Cerebellar cortex (tissue), 1 donor: ENCODE results near the gene PPARGC1A.

Experiments used
- DNase-seq: peaks from one replicate; pipeline ENCODE4 v3.0.0-alpha.2; 2015; ENCODE audit warnings: low spot score

PPARGC1A gene

GRCh38 chr4:23911675-23912455, 22.0 kb upstream of the PPARGC1A start:
- DNase-seq: no peak

- DNase-seq: no peak
These were observed 19.8 kb upstream of the PPARGC1A start for GRCh38 chr4:23909671-23910070.

- no peak for DNase-seq
These were observed 17.0 kb upstream of the PPARGC1A start for GRCh38 chr4:23906839-23907238.

DNA sequence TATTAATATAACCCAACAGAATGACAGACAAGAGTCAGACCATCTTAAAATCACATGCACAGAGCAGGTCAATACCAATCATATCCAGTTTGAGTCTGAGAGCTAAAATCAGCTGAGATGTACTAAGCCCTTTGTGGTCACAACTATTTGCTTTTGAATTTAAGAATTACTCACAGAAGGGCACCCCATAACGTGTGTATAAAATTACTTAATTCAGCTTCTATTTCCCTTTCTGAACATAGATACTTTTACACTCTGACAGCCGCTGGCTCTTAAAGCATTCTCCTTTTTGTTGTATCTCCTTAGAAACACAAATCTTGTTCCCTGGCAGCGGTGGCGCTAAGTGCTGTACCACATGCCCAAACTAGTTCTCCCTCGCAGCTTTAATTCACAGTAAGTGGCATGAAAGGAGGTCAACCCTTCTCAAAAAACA, 14.8 kb upstream of the PPARGC1A start:
- peak; percentile 19 for DNase-seq

DNA sequence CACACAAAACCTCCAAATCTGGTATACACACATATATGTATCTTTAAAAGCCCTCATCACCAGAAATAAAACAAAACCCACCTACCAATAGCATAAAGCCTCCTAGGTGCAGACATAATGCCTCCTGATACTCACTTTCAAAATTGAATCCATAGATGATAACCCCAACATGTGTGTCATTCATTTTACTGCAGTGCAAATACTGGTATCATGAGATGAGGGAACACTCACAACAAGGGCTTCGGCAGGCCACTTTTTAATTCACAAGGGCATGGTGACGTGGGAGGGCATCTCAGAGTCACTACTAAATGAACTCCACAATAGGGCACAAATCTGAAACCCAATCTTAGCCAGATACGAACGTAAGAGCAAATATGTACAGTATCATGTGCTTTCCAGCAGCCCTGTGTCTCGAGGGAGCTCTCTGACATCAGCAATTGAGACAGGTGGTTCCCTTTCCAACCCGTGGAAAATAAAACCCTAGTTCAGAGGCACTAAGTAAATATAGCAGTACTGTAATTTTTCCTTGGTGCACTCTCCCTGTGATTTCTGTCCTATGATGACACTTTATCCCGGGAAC, 14.1 kb upstream of the PPARGC1A start:
- DNase-seq: peak; percentile 20

DNA sequence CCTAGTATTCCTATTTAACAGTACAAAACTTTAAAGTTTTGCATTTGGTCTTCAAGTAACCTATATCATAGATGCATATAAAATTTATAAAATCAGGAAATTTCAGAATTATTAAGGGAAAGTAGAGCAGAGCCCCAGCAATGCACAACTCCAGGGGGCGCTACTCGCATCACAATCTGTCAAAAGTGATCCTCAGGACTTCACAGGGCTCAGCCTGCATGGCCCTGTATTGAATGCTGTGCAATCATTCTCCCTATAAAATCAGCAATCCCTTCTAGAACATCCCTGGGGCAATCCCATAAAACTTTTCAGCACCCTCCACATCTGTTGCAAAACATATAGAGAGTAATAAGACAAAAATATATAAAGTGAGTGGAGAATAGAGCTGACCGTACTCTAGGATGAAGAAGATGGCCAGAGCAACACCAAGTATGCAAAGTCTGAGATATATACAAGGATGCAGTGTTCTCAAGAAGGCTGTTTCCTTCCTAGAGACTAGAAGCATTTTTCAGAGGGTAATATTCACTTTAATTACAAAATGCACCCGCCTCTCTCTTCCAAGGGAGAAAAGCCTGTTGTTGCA, 12.5 kb upstream of the PPARGC1A start:
- no peak for DNase-seq

DNA sequence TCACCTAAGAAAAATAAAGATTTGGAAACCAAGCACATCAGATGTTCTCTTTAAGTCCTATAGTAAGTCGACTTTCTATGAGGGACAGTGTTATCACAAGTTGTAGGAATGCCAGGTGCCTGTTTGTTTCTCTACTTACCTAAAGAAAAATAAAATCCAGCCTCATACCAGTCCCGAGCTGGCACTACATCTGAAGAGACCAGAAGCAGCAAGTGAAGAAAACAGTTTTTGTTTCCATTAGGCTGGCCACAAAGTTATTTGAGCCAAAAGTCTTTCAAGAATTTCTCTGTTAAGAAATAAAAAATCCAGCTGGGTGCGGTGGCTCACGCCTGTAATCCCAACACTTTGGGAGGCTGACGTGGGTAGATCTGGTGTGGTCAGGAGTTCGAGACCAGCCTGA, 10.8 kb upstream of the PPARGC1A start:
- no peak for DNase-seq

- no peak for DNase-seq
These were observed 9.7 kb upstream of the PPARGC1A start for GRCh38 chr4:23899565-23899964.

DNA sequence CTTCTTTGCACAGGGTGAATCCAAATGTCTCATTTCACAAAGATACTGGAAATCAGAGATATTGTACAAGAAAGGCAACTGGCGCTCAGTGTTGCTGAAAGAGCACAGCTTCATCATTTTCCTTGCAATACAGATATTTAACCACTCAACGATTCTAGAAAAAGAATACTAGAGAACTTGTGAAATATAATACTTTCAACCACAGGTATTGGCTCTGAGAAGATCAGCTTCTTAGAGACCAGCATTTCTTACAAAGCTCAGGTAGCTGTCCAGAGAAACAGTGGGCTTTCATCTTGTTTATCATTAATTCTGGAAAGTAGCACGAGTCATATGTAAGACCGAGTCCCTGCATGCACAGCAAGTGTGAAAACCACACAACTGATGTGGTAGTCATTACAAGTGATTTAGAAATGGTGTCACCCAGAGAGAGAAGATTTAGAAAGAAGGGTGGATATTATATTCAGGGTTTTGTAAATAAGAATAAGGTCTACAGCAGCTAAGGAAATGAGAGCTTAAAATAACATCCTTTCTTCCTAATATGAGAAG, 7.8 kb upstream of the PPARGC1A start:
- no peak for DNase-seq

- no peak for DNase-seq
These were observed 4.2 kb upstream of the PPARGC1A start for GRCh38 chr4:23894021-23894420.

DNA sequence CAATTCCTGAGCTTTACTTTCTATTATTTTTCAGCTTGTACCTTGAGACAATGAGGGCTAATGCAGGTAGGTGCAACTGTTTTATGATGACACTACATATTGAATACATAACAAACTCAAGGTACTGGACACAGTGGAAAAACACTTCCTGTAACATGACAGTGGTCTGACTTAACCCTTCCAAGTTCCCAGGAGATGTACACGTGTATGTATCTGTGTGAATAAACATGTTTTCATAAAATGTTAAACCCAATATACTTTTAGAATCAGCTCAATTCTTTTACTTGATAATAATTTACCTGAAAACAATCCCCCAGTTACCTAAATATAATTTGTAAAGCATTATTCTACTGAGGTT, 1.2 kb upstream of the PPARGC1A start:
- DNase-seq: no peak

DNA sequence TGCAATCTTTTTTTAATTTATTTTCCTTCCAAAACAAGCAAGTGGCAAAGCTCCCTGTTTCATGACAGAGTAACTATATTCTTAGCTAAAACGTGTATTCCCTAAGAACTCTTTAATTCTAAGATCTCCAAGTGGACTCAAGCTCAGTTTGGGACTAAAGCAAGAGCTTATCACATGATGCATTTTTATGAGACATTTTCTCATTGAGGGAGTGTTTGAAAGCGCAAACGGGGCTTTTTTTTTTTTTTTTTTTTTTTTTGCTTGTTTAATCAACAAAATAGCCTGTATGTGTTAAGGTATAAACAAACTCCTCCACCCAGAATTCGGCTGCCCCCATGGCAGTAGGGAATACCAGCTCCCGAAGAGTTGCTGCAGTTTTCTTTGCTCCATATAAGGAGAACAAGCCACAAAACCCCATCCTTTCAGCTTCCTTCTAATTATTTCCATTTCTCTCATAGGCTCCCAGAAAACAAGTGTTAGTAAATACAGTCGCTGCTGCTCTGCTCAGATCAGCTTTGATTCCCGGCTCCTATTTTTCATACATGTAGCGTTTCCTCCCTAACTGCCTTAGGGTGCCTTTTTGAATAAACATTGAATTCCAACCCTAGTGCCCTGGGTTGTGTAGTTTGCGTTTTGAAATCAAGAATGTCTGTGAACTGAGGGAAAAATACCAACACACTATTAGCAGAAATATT, 669 bp upstream of the PPARGC1A start:
- peak; percentile 58 for DNase-seq

DNA sequence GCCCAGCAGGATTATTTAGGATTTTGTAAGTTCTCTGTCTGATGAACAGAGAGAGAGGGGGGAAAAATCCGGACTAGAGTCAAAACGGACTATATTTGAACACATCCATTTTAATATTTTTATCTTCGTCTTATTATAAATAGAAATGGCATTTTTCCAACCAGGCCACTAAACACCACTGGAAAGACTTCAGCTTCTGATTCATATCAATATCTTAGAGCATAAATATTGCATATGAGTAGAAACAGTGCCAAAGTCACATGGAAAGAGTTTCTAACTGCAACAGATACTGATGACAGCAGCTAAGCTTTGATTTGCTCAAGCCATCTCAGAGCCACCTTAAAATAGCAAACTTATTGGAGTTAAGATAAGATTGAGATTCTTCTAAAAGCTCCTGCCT, 456 bp downstream of the PPARGC1A start:
- DNase-seq: no peak

DNA sequence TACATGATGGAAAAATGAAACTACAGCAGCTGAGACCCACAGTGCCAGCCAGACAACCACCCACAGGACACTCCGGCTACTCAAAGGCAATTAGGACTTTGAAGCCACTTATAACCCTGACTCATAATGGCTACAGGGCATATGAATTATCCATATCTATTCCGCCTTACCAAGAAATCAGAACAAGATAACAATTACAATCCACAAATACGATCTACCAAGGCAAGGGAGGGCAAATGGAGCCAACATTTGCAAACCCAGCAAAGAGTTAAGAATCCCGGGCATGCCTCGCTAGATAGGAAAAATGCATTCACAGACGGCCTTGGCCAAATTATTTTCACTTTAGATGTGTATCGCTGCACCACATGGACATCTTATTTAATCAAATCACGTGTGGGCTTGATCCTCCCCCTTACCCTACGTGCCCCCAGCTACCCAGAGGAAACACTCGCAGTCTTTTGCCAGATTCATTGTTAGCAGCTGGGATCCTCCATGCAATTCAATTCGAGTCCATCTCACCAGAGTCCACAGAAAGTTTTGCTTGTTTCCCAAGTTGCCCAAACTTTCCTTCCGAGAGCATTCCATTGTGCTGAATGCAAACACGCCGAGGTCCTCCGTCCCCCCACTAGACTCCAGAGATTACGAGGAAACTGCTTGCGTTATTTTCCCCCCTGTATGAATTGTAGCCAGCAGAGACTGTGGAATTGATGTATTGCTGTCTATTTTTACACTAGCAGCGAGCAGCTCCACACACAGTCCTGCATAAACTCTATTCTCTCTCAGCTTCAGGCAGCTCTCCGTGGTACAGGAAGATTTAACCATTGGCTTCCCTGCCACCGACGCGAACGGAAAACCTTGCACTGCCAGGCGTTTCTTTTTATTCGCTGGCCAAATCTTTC, 1.2 kb downstream of the PPARGC1A start:
- peak; percentile 60 for DNase-seq

DNA sequence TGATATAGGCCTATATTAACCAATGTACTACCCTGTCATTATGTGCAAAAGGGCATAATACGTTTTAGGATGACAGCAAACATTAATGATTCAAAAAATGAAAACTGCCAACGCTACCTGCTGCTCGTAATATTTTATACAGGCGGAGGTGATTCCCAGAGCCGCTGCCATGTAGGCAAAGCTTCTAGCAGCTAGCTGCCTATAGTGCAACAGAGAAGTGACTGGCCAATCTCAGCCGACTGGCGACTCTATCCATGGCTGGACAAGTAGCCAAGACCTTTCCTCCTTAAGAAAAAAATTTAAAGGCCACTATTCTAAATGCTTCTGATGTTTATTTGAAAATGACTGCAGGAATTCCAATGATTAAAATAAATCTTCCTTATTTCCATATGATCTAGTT, 1.9 kb downstream of the PPARGC1A start:
- DNase-seq: peak; percentile 68

DNA sequence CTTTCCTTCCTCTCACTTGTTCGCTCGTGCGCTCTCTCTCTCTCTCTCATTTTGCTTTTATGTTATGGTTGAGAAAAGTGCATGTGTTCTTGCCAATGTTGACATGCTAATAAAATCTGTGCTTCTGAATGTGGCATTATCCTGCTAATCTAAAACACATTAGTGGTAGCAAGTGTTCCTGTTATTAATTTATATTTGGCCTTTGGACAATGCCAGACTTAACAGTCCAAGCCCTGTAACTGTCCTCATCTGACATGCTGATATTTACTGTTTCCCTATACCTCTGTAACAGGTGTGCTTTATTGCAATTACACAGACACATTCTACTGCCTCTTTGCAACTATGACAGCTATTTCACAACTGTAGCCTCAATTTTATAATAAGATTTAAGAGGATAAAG, 2.7 kb downstream of the PPARGC1A start:
- no peak for DNase-seq

- no peak for DNase-seq
These were observed 3.8 kb downstream of the PPARGC1A start for GRCh38 chr4:23885943-23886590.

DNA sequence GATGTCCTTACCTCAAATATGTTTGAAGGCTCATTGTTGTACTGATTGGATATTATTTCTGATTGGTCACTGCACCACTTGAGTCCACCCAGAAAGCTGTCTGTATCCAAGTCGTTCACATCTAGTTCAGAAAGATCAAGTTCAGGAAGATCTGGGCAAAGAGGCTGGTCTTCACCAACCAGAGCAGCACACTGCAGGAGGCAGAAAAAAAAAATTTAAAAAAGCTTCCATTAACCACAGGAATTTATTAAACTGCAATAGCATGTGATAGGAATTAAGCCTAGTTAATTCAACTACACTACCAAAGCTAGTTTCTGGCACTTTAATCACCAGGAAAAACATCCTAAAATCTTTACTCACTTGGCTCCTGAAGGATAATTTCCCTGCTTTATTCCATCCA, 5.1 kb downstream of the PPARGC1A start:
- DNase-seq: no peak

DNA sequence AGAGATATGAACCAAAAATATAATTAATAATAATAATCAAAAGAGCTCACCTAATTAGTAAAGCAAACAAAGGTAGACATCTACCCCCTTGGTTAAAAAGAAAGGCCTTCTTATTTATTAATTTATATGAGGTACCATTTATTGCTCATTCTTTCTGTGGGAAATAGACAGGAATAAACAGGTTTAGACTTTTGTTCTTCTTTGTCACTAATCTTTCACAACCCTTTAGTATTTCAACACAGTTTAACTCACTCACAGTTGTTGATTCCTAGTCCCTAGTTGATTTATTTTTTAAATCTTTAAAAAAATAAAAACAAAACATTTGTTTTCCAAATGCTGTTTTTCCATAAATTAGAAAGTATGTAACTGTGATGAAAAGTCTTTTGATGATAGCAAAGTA, 5.6 kb downstream of the PPARGC1A start:
- no peak for DNase-seq

GRCh38 chr4:23882976-23883531, 6.8 kb downstream of the PPARGC1A start:
- DNase-seq: no peak
